NCI-H526 (cell line): ENCODE results near the gene XYLT1.

Experiments used
- DNase-seq, 2 experiments: peaks; one replicate each; lab custom pipeline; 2025; lab: John Stamatoyannopoulos, UW

Gene XYLT1

GRCh38 chr16:17357307-17358062, 113.3 kb downstream of the XYLT1 start:
- no peak for DNase-seq

DNA sequence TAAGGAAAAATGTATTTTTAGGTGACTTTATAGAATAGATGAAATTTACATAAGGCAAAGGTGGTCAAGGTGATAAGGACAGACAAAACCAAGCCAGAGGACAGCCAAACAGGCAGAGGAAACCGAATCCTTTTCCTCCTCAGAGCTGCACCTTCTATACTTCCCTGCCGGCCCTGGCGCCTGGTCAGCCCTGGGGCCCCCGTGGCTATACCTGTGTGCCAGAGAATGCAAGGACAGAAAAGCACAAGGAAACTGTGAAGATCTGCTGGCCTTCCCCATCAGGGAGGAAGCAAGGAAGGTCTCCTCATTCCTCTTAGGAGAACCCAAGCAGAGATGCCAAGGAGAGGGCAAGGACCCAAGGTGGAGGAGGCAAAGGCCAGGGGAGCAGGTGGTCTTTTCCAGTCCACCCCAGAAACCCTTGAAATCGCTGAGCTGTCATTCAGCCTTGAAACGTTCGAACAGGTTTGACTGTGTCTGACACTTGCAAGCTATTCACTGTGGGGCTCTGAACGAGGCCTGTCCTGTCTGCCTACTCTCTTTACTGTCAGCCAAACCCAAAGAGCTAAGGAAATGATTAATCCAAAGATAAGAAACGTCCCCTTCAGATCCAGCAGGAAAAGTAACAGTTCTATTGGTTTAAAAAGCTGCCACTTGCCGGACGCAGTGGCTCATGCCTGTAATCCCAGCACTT, 114.4 kb downstream of the XYLT1 start:
- no peak for DNase-seq

GRCh38 chr16:17354685-17355084, 116.1 kb downstream of the XYLT1 start:
- no peak for DNase-seq

- DNase-seq = no peak
These were observed 116.6 kb downstream of the XYLT1 start for GRCh38 chr16:17354141-17354601.

DNA sequence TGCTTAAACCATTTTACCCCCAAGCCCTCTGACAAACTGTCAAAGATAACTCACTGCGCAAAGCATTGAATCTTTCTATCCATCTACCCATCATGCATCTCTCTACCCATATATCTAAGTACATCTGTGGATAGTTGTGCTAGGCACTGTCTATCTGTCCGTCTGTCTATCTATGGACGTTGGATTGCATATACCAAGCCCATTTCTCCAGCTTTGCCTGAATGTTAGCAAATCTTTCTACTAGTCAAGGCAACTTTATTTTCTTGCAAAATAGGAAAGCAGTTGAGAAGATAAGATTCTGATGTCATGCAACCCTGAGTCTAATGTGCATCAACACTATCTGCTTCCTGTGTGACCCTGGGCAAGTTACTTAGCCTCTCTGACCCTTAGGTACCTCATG, 117.2 kb downstream of the XYLT1 start:
- DNase-seq = no peak

GRCh38 chr16:17351441-17352035, 119.2 kb downstream of the XYLT1 start:
- no peak for DNase-seq

- no peak for DNase-seq
These were observed 120.6 kb downstream of the XYLT1 start for GRCh38 chr16:17350207-17350606.

DNA sequence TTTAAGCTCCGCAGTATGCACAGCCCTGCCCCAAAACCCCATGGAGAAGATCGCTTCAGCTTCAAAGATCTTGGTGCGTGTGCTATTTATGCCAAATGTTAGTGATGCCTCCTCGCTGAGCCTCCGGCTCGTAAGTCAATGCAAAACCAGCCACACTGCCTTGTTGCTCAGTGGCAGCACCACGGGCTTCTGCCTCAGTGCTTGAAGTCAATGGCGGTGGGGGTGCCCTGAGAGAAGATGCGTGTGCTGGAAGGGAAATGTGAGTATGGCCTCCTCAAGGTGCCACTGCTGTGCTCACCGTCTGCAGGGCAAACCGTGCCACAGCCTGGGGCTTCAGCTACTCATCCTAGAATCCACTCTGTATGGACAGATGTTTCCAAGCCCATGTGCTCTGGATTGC, 121.9 kb downstream of the XYLT1 start:
- no peak for DNase-seq

DNA sequence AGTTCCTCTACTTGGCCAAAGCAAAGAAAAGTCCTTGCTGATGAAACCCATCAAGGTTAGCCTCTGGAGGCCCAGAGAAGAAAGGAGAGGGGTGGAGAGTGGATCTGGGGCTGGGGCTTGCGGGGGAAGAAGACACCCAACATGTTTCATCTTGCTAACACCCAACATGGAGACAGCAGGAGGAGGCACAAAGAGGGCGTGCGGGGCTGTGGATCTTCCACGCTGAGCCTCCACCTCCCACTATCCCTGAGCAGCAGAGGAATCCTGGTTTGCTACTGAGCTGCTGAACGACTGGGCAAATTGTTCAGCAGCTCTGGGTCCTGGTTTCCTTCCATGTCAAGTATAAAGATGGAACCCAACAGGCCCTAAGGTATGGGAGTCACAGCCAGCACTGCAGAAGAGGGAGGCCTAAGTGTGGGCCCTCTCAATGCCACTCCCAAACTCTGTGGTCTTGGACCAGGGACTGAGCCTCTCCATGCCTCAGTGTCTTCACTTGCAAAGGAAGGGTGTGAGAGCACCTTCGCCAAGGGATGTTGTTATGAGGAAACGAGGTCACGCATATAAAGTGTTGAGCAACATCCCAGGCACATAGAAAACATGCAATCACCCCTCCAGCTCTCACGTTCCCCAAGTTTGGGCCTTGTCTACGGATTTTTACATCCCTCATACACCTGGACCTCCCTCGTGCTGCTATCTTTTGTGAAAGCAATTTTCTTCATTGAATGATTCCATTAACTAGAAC, 122.5 kb downstream of the XYLT1 start:
- no peak for DNase-seq

- DNase-seq = no peak
These were observed 123.1 kb downstream of the XYLT1 start for GRCh38 chr16:17347624-17348023.

GRCh38 chr16:17346621-17347569, 123.9 kb downstream of the XYLT1 start:
- no peak for DNase-seq

- no peak for DNase-seq
These were observed 125.7 kb downstream of the XYLT1 start for GRCh38 chr16:17345043-17345442.

GRCh38 chr16:17343728-17344127, 127.0 kb downstream of the XYLT1 start:
- DNase-seq = no peak

- DNase-seq = no peak
These were observed 127.7 kb downstream of the XYLT1 start for GRCh38 chr16:17343028-17343427.

GRCh38 chr16:17342031-17342430, 128.7 kb downstream of the XYLT1 start:
- no peak for DNase-seq

DNA sequence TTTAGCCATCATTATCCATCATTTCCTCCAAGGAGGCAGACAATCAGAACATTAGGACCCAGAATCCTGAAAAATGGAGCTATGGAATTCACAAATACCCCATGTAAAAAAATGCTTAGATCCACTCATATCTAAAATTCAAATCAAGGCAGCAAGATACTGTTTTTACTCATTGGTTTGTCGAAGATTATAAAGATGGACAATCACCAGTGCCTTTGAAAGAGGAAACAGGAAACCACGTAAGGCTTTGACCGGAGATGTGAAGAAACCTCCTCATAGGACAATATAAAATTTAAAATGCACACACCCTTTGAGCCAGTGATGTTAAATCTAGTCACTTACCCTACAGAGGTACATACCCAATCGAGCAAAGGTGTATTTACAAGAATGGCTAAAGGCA, 130.0 kb downstream of the XYLT1 start:
- DNase-seq = no peak

DNA sequence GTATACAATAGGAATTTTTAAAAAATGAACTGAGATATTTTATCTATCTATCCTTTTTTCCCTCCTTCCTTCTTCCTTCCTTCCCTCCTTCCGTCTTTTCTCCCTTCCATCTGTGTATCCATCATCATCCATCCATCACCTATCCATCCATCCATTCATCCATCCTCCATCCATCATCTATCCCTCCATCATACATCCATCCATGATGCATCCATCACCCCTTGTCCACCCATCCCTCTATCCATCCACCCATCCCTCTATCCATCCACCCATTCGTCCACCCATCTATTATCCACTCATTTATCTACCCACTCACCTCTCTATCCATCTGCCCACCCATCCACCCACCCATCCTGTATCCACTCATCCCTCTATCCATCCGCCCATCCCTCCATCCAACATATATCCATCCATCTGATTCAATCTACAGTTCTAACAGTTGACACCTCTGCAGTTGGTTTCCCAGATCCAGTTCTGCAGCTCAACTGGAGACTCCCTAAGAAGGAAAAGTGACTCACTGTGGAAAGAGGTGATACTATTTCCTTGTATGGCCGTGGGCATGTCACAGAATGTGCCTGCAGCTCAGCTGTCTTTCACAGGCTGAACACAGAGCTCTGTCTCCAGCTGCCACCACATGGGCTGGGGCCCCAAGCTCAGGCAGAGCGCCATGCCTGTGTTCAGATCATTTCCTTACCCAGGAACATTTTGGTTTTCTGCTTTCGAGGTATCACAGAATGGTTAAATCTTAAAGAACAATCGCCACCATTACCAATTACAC, 130.8 kb downstream of the XYLT1 start:
- DNase-seq = no peak

GRCh38 chr16:17338244-17338643, 132.5 kb downstream of the XYLT1 start:
- no peak for DNase-seq

DNA sequence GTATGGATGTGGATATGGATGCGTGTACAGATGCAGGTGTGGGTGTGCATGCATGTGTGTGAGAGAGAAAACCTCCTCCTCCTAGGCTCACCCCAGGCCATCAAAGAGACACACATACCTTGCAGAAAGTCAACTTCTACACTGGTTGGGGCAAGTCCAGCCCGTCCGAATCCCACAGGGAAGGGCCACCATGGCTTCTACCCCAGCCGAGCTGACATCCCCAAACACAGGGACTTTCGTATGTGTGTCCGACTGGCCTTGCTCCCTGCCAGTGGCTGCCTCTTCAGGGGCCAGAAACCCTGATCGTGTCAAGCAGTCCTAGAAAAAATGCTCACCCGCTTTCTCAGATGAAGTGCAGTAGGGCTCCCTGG, 134.2 kb downstream of the XYLT1 start:
- DNase-seq = no peak

- no peak for DNase-seq
These were observed 134.8 kb downstream of the XYLT1 start for GRCh38 chr16:17335826-17336529.
